Large intestine (tissue), 3 donors: ENCODE measurements around the gene CELF4. TPM values are rescaled to one million over a fixed set of nuclear protein-coding genes. Genes with fewer than 3 reads are reported as not detected.

ENCODE experiments used
- DNase-seq, 2 donors: peaks; one replicate each; pipeline versions ENCODE4 v3.0.0 to v3.0.0-alpha.2; 2013
- H3K27ac ChIP-seq: one replicate; pipeline ENCODE4 v1.5.1; 2013; ENCODE audit warnings: low read length
- H3K27me3 ChIP-seq: 2 replicates; pipeline ENCODE4 v1.6.1; 2013; ENCODE audit warnings: low read length; ENCODE audit not compliant: control insufficient read depth, insufficient read depth
- H3K36me3 ChIP-seq: 2 replicates; pipeline ENCODE4 v1.6.1; 2013; ENCODE audit warnings: low read length; ENCODE audit not compliant: control insufficient read depth, insufficient read depth
- H3K4me1 ChIP-seq: one replicate; pipeline ENCODE4 v1.6.1; 2013; ENCODE audit warnings: low read length; ENCODE audit not compliant: control insufficient read depth, insufficient read depth
- H3K4me3 ChIP-seq: one replicate; pipeline ENCODE4 v1.5.1; 2013; ENCODE audit warnings: low read length
- H3K9me3 ChIP-seq: one replicate; pipeline ENCODE4 v1.6.1; 2013; ENCODE audit warnings: mild to moderate bottlenecking, low read depth, low read length, moderate library complexity; ENCODE audit not compliant: control insufficient read depth
- WGBS: methylation state at CpG from one replicate; pipeline ENCODE4 v1.1.5; 2013; ENCODE audit warnings: low lambda C conversion rate; ENCODE audit not compliant: insufficient coverage; 5-methylcytosine and 5-hydroxymethylcytosine counted together
- polyA plus RNA-seq: library from polyadenylated mRNA; unstranded; fragments of 120-200 nt; gene quantifications from one replicate; pipeline ENCODE4 v1.2.1, GENCODE V29; 2013

Gene CELF4
- polyA plus RNA-seq, 1 donor, result 16.2 TPM

- no peak for DNase-seq
- H3K4me1 ChIP-seq, result no peaks in the 10 kb centered on the region
- 91% methylated on average over 4 of the region's 9 CpGs for WGBS
- peaks cover 5% of the 10 kb centered on the region for H3K27me3 ChIP-seq
- H3K36me3 ChIP-seq, result no peaks in the 10 kb centered on the region
- no peak overlapping the region for H3K4me3 ChIP-seq
- no peak overlapping the region for H3K27ac ChIP-seq
- H3K9me3 ChIP-seq, result no peaks in the 10 kb centered on the region
These were observed 179.5 kb downstream of the CELF4 start for GRCh38 chr18:37385846-37386778.

GRCh38 chr18:37383846-37384595, 181.6 kb downstream of the CELF4 start:
- Histone ChIP-seq H3K9me3 (no peaks in the 10 kb centered on the region), H3K27me3 (peaks cover 5% of the 10 kb centered on the region), H3K36me3 (no peaks in the 10 kb centered on the region), H3K4me3 (no peak overlapping the region), H3K4me1 (no peaks in the 10 kb centered on the region), H3K27ac (no peak overlapping the region)
- DNase-seq, result no peak
- WGBS, result no CpG with 5 or more reads among the region's 17 CpGs

GRCh38 chr18:37383036-37383785, 182.4 kb downstream of the CELF4 start:
- H3K4me3 ChIP-seq, result no peak overlapping the region
- H3K27me3 ChIP-seq, result peaks cover 5% of the 10 kb centered on the region
- no peak for DNase-seq
- WGBS, result 100% methylated on average over 1 of the region's 8 CpGs
- no peaks in the 10 kb centered on the region for H3K36me3 ChIP-seq
- no peak overlapping the region for H3K27ac ChIP-seq
- H3K9me3 ChIP-seq, result no peaks in the 10 kb centered on the region
- H3K4me1 ChIP-seq, result no peaks in the 10 kb centered on the region

- no peak overlapping the region for H3K27ac ChIP-seq
- no peak for DNase-seq
- no peaks in the 10 kb centered on the region for H3K36me3 ChIP-seq
- H3K27me3 ChIP-seq, result peaks cover 6% of the 10 kb centered on the region
- WGBS, result no CpG with 5 or more reads among the region's 2 CpGs
- H3K4me1 ChIP-seq, result no peaks in the 10 kb centered on the region
- H3K9me3 ChIP-seq, result no peaks in the 10 kb centered on the region
- no peak overlapping the region for H3K4me3 ChIP-seq
These were observed 184.0 kb downstream of the CELF4 start for GRCh38 chr18:37381554-37381953.

GRCh38 chr18:37380546-37381110, 185.0 kb downstream of the CELF4 start:
- Histone ChIP-seq H3K4me3 (no peak overlapping the region), H3K27ac (no peak overlapping the region), H3K9me3 (no peaks in the 10 kb centered on the region), H3K27me3 (peaks cover 12% of the 10 kb centered on the region), H3K4me1 (no peaks in the 10 kb centered on the region), H3K36me3 (no peaks in the 10 kb centered on the region)
- no peak for DNase-seq

GRCh38 chr18:37378336-37379010, 187.1 kb downstream of the CELF4 start:
- WGBS, result no CpG with 5 or more reads among the region's 11 CpGs

GRCh38 chr18:37375181-37375580, 190.4 kb downstream of the CELF4 start:
- Histone ChIP-seq H3K4me1 (no peaks in the 10 kb centered on the region), H3K27me3 (peaks cover 16% of the 10 kb centered on the region), H3K36me3 (no peaks in the 10 kb centered on the region), H3K27ac (no peak overlapping the region), H3K4me3 (no peak overlapping the region), H3K9me3 (no peaks in the 10 kb centered on the region)
- WGBS, result no CpG with 5 or more reads among the region's 7 CpGs
- DNase-seq, result no peak

More at GRCh38 chr18:37378336-37379010, 187.1 kb downstream of the CELF4 start:
- no peak overlapping the region for H3K27ac ChIP-seq
- H3K4me1 ChIP-seq, result no peaks in the 10 kb centered on the region
- H3K9me3 ChIP-seq, result no peaks in the 10 kb centered on the region
- no peak overlapping the region for H3K4me3 ChIP-seq
- H3K36me3 ChIP-seq, result no peaks in the 10 kb centered on the region
- H3K27me3 ChIP-seq, result peaks cover 16% of the 10 kb centered on the region
- no peak for DNase-seq

- Histone ChIP-seq H3K4me1 (no peaks in the 10 kb centered on the region), H3K4me3 (no peak overlapping the region), H3K9me3 (no peaks in the 10 kb centered on the region), H3K27ac (no peak overlapping the region), H3K27me3 (peaks cover 9% of the 10 kb centered on the region), H3K36me3 (no peaks in the 10 kb centered on the region)
- no peak for DNase-seq
- WGBS, result 40% methylated on average over 1 of the region's 10 CpGs
These were observed 197.3 kb downstream of the CELF4 start for GRCh38 chr18:37368110-37368954.

- no peak for DNase-seq
- Histone ChIP-seq H3K27me3 (peaks cover 24% of the 10 kb centered on the region), H3K36me3 (no peaks in the 10 kb centered on the region), H3K4me1 (no peaks in the 10 kb centered on the region), H3K4me3 (no peak overlapping the region), H3K27ac (no peak overlapping the region), H3K9me3 (no peaks in the 10 kb centered on the region)
- whole genome bisulfite sequencing, result no CpG with 5 or more reads among the region's 2 CpGs
These were observed 201.4 kb downstream of the CELF4 start for GRCh38 chr18:37364237-37364636.
